Stimulated activated CD4-positive, alpha-beta T cell treated with anti-CD3 and anti-CD28 coated beads, Interleukin-15, amount 100 ng/mL, for 48 hours (primary cell): ENCODE measurements around the gene NOTUM.
"Not testable (repeated sequence)": the region's sequence is repeated elsewhere in the genome, so short reads cannot be mapped to it uniquely, and the experiment has no call there.

Source experiments
- DNase-seq, 2 donors: peaks; one replicate each; pipeline ENCODE4 v3.0.0-alpha.2; 2020; ENCODE audit warnings: low read depth in 2 of 2

The NOTUM gene

GRCh38 chr17:81996232-81996756 is 35.3 kb upstream of the NOTUM start:
- no peak for DNase-seq

- no peak for DNase-seq
Measured at GRCh38 chr17:81995463-81996231, 34.7 kb upstream of the NOTUM start.

DNA sequence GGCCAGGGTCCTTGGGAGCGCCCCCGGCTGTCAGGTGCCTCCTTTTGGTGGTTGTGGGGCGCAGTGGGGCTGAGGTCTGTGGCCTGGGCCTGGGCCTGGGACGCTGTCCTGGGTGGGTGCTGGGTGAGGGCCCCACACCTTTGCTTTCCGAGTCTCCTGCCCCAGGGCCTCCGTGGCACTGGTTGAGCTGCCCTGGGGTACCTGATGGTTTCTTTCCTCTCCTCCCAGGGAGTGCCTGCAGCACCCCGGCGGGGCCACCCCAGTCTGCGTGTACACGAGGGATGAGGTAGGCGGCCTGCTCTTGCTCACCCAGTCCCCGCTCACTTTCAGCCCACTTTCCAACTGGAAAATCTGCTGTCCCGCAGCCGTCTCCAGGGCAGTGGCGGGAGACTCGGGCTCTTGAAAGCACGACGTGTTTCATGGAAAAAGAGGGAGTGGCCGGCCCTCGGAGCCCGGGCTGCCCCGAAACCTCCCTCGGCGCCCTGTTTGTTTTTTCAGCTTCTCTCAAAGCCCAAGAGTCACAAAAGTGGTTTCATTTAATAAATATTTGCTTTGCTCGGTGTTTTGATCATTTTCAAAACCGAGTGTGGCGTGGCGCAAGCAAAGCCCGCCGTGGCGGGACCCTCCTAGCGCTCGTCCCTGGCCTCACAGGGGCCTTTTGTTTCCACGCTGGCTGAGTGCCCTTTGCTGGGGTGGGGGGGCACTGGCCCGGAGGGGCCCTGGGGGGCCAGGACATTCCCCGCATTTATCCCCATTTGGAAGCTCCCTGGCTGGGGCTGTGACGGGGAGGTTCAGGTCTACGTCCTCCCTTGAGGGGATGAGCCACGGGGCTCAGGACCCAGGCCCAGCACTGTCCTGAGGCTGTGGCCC is 33.8 kb upstream of the NOTUM start:
- DNase-seq = no peak

DNA sequence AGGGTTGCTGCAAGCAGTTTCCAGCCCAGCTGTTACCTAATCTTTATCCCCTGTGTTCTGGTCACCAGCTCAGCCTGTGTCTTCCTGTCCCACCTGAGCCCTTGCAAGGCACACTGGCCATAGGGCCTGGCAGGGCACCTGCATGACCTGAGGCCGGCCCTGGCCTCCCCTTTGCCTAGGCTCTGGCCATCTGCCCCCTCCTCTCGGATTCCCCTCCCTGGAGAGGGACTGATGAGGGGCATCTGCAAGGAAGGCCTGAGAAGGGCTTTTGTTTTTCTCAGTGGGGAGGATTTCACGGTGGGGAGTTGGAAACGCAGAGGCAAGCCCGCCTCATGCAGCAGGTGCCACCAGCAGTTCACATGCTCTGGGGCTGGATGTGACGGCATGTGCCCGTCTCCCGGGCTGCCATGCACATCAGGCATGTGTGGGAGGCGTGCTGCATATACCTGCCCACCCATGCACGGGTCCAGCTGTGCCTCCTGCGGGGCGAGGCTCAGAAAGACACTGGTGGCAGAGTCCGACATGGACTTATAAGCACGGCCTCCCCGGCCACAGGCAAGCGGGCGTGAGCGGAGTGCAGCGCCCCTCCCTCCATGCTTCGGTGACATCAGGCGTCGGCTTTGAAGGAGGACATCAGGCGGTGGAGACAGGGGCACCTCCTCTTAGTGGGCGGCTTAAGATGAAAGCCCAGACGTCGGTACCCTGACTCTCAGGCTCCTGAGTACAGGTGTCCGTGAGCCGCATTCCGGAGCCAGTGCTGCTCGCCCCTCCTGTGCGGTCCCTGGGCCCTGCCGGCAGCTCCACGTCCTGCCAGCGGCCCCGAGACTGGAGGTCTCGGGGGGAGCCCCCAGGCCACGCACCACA is 33.0 kb upstream of the NOTUM start:
- DNase-seq = no peak

DNA sequence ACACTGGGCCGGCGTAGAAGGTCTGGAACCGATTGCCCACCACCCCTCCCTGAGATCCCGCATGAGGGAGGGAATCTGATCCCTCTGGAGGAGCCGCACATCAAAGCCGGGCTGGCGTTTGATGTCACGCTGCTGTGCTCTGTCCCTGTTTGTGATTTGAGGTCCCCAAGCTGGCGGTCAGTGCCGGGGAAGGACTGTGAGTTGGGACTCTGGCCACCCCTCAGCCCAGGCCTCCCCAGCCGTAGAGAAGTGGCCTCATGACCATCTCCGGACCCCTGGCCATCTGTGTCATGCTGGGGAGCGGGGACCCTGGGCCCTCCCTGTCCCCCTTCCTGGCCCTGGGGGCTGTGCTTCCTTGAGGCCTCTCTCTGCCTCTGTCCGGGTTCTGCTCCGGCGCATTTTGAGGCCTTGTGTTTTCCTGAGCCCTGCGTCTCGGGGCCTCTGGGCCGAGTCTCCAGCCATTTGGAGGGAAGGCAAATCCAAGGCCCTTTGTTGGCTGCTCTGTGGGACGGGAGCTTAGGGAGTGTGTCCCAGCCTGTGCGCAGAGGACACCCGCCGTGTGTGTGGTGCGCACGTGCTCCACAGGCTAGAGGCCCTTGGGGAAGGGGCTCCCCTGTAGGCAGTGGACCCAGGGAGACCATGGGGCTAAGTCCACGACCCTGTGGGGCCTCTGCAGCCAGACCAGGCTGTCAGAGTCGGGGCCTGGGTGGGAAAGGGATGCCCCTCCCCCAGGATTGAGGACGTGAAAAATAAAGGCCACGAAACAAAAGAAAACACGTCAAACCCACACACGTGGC is 31.5 kb upstream of the NOTUM start:
- DNase-seq = no peak

DNA sequence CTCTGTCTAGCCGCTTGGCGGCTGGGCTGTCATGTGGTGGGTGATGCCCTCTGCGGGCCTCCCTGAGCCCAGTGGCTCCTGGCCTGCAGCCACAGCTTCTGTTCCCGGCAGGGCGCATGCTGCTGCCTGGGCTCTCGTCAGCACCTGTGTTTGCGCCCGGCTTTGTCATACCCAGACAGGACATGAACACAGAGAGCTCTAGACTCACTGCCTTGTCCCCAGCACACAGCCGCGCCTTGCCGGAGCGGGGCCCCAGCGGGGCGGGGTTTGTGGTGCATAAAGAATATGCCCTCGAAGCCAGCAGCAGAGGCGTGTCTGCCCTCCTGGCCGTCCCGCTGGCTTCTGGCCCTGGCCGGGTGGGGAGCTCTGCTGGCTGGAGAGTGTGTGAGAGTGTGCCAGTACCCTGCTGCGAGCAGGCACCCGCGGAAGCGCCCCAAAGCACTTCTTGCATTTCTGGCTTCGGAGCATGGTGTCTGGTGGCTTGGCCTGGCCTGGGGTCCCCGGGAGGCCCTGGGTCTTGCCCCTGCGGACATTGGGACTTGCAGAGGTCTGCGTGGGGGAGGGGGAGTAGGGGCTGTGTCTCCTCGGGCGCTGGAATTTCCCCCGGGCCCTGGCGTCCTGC is 30.8 kb upstream of the NOTUM start:
- DNase-seq = no peak

- no peak for DNase-seq
Measured at GRCh38 chr17:81990836-81991683, 30.1 kb upstream of the NOTUM start.

DNA sequence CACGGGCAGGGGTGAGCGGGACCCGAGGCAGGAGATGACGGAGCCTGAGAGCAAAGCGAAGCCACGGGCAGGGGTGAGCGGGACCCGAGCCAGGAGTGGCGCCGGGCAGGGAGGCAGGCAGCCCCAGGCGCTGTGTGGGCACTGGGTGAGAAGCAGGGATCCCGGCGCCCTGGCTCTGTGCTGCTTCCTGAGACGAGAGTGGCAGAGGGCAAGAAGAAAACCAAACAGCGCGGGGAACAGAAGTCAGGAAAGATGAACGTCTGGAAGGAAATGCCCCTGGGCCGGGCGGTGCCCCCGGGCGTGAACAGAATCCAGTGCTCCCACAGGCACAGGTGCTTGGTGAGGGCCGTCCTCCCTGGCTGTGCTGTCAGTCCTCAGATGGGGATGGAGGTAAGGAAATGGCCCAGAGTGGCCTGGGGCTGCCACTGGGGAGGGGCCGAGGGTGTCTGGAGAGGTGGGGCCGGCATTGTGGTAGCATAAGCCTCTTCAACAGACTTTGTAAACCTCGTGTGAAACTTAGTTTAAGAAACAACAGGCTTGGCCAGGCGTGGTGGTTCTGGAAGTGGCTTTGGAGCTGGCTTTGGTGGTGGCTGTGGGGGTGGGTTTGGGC is 26.3 kb upstream of the NOTUM start:
- no peak for DNase-seq

DNA sequence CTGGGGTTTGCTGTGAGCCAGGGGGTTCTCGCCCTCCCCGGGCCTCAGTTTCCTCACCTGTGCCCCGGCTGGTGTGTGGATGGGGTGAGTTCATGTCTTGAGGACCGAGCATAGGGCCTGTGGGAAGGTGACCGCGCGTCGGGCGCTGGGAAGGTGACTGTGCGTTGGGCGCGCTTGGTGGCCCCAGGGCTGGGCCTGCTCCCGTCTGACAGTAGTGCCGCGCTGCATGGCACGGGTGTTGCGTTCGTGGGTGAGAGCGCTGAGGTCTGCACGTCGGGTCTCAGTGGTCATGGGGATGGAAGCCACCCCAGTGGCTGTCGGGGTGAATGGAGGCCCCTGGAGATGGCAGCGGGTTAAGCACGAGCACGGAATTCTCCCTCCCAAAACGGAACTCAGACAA is 25.6 kb upstream of the NOTUM start:
- DNase-seq = no peak

- DNase-seq = no peak
Measured at GRCh38 chr17:81984773-81985410, 23.9 kb upstream of the NOTUM start.

GRCh38 chr17:81983639-81984373 is 22.8 kb upstream of the NOTUM start:
- no peak for DNase-seq

GRCh38 chr17:81983011-81983638 is 22.1 kb upstream of the NOTUM start:
- no peak for DNase-seq

DNA sequence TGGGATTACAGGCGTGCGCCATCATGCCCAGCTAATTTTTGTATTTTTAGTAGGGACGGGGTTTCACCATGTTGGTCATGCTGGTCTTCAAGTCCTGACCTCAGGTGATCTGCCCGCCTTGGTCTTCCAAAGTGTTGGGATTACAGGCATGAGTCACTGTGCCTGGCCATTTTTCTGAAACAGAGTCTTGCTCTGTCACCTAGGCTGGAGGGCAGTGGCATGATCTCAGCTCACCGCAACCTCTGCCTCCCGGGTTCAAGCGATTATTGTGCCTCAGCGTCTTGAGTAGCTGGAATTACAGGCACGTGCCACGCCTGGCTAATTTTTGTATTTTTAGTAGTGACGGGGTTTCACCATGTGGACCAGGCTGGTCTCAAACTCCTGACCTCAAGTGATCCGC is 20.5 kb upstream of the NOTUM start:
- not testable (repeated sequence) for DNase-seq

GRCh38 chr17:81980707-81981343 is 19.8 kb upstream of the NOTUM start:
- no peak for DNase-seq

GRCh38 chr17:81980122-81980521 is 19.1 kb upstream of the NOTUM start:
- no peak for DNase-seq

- no peak for DNase-seq
Measured at GRCh38 chr17:81978524-81979298, 17.7 kb upstream of the NOTUM start.
